NCI-H774 (cell line): ENCODE results near the gene CNST.

ENCODE experiments used
- DNase-seq: peaks from one replicate; lab custom pipeline; 2025; lab: John Stamatoyannopoulos, UW

Gene CNST, protein sequence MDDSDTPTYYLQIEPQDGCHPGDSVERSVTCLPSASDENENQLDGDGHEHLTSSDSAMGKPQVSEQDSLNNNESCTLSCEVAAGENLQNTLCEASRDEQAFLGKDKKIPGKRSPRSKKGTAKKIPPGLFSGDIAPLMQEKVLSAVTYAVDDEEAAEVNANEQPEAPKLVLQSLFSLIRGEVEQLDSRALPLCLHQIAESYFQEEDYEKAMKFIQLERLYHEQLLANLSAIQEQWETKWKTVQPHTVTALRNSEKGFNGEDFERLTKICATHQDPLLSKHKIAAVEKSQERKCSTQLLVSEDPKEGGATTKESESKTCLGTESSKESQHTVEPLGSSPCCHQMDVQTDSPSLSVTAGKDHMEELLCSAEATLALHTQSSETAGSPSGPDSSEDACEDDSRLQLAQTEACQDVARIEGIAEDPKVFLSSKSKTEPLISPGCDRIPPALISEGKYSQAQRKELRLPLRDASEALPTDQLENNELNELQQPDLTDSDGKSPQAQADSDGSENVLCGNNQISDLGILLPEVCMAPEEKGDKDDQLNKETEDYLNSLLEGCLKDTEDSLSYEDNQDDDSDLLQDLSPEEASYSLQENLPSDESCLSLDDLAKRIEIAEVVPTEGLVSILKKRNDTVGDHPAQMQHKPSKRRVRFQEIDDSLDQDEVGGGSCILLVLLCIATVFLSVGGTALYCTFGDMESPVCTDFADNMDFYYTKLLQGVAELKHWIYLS

DNA sequence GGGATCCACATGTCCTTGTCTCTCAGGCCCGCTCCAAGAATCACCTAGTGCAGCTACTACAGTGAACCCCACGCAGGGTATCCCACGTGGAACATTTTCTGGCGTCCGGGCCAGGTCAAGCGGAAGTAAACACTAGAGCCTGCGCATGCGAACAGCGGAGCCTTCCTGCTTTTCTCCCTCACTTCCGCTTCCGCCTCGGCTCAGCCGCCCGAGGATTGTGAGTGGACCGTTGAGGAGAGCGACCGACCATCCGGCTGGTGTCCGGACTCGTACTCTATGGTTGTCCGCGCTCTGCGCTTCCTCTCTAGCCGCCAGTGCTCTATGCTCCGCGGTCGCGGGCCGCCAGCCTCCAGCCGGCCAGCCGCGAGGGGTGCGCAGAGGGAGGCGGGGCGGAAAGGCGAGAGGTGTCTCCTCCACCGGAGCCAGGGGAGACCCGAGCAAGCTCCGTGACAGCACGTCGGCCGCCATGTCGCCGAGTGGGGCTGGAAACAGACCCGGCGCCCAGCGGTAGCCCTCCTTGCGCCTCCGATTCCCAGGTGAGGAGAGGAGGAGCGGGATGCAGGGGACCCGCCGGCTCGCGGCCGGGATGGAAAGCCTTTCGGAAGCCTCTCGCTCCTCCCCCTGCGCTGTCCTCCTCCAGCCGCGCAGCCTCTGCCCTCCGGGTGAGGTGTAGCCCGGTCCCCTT, at the start of gene CNST, which contains the start of gene TFB2M:
Gene CNST, plus strand, starts transcription at position 329 of the 685 bp plus-strand sequence. CDS start 25,107 bp downstream, outside the sequence.
Gene TFB2M, minus strand, starts transcription at position 134 of the 685 bp plus-strand sequence. Its CDS starts 123 bp downstream, at position 11.
- DNase-seq = peak; percentile 99

DNA sequence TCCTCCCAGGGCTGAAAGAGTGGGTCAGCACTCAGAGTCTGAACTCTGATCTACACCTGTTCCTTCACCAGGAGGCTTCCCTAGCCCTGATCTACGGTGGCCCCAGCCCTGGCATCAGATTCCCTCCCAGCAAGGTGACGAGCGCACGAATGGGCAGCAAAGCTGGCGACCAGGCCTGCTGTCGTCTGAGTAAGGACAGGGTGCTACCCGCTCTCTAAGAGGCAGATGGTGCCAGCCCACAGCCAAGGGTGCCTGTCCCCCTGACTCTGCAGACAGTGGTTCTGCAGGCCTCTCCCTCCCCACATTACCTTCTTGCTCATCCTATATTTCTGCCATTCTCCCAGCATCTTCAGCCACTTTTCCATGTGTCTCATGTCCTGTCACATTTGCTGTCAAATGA, 48.9 kb upstream of the CNST start:
- no peak for DNase-seq

DNA sequence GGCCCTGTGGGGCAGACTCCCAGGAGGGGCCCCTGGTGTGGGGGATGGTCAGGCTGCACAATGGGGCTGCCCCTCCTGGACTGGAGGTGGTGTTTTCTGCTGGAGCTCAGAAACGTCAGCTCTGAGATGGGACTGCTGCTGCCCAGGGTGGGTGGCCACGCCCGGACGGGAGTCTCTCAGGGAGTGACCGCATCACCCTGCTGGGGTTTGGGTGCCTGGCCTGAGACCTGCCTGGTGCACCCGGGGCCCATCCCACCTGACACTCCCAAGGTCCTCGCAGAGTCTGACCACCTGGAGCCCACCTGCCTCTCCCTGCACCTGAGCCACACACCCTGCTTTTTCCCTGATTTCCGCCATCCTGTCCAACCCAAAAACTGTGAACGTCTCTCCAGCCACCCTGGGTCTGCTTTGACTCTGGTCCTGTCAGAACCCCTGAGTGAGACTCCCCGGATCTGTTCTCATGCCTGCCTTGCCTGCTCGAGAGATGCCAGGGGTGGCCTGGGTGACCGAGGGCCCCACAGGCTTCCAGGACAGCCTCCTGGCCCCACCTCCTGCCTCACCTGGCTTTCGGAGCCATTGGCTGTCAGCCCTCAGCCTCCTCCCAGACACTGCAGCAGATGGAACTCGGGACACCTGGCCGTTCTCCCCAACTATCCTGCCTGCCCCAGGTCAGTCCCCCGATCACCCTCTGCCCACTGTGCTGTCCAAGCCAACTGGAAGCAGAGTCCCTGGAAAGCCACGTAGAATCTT, 47.6 kb upstream of the CNST start:
- no peak for DNase-seq

DNA sequence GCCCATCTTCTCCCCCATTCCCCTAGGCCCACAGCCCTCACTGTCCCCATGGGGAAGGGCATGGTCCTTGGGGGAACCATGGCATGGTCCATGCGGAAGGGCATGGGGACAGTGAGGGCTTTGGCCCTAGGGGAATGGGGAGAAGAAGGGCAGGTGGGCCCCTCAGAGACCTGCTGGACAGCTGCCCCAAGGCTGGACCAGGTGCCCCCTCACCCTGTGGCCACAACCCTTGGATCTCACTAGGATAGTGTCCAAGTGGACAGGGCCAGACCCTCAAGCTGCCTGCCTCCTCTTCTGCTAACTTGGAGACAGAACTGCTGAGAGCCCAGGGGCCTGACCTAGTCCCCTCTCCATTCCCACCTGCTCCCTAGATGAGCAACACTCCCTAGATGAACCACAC, 46.7 kb upstream of the CNST start:
- no peak for DNase-seq

DNA sequence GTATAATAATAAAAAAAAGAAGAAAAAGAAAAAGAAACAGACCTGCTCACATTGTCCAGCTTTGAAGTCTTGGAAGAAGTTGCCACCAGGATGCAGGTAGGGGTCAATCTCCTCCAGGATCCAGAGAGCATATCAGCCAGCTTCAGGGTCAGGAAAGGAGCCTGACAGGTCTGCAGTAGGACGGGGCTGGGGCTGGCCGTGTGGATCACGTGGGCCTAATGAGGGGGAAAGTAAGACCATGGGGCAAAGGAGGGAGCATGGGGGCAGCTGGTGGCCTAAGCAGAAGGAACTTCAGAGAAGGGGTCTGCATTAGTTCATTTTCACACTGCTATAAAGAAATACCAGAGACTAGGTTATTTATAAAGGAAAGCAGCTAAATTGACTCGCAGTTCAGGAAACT, 39.9 kb upstream of the CNST start:
- no peak for DNase-seq

DNA sequence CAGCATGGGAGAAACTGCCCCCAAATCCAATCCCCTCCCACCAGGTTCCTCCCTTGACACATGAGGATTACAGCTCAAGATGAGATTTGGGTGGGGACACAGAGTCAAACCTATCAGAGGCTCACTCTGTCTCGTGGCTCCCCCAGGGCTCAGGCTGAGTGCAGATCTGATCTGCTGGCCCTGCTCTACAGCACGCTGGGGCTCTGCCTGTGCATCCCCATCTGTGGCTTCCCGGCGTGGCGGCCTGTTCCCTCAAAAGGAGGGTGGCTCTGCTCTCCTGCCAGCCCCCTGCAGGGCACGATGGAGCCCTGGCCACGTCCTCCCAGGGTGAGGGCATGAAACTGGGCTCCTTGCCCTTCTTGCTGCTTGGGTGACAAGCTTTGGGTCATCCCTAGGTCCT, 39.3 kb upstream of the CNST start:
- no peak for DNase-seq

DNA sequence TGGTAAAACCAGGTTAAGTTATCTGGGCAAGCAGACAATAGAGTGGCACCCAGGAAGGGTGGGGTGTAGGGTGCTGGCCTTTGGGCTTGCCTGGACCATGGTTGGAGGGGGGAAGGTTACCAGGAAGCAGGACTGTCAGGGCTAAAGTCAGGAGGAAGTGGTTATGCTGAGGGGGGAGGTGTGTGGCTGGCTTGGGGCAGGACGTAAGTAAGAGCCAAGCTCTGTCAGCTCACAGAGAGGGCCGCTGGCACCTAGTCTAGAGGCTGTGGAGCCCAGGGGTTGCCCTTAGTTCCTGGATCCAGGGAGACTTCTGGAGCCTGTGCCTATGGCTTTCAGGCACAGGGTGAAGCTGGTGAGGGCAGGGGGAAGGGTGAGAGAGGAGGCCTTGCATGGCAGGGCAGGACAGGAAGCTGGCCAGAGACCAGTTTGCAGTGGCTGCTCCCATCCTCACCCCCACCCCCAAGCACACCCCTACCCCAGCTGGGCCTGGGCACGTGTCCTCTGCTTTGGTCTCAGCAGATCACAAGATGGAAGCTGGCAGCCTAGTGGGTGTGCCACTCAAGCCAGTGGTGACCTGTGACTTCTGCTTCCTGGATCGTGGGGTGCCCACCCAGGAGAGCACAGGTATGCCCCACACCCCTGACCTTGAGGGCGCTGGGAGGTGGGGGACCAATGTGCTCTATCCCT, 38.7 kb upstream of the CNST start:
- no peak for DNase-seq

DNA sequence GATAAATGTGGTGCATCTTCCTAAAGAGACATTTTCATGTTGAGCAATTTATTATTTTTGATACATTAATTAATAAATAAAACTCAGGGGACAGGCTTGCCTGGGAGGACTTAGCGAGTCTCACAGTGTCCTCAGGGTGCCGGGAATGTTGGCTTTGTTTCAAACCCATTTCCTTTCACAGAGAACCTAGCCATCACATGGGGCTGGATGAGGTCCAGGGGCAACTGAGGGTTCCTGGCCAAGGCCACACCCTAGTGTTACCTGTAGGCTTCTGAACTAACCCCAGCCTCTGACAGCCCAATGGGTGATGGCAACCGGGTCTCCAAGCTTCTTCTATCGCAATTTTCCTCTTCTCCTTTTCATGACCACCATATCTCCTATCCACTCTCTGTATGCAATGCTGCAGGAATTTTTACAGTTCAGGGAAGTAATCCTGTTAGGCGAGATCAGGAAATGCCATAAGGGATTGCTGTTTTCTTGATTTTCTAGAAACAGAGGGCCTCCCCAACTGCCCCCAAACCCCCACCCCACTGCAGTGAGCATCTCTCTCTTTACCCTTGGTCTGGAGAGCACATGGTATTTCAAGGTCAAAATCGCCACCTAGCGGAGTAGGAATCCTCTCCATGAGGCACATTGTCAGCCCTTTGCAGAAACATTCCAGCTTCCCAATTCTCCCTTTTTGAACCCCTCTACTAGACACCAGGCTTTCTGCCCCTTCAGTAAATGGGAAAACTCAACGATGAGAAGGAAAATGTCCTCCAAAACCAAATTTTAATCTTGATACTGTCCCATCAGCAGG, 37.1 kb upstream of the CNST start:
- no peak for DNase-seq

DNA sequence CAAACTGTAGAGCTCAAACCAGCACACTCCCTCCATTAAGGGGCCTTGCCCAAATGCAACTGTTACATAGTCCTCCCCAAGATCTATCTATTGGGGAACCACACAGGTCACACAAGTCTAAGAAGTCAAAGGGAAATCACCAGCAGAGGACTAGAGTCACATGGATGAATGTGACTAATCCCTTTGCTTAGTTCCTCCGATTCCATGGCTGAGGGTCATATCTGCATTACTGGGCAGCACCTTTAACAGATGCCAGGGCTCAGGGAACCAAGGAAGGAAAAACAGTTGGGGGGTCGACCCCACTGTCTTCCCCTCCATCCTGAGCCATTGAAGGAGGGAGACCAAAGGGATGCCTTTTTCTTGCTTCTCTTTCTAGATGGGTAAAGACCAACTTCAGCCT, 35.8 kb upstream of the CNST start:
- DNase-seq = no peak

DNA sequence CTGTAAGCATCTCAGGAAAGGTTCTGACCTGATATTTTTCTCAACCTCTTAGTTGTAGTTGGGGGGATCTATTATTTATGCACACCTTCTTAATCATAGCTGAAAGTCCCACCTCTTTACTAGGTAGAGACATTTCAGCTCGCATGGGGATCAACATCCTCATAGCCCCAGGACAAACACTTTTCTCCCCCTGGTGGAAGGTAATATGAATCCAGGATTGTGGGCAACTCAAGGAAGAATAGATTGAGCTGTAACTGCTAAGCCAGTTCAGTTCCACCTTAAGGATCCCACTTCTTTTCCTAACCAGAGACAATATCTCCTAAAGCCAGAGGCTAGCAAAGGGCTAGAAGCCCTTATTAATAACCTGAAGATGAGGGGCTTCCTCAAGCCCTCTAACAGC, 33.7 kb upstream of the CNST start:
- DNase-seq = no peak

DNA sequence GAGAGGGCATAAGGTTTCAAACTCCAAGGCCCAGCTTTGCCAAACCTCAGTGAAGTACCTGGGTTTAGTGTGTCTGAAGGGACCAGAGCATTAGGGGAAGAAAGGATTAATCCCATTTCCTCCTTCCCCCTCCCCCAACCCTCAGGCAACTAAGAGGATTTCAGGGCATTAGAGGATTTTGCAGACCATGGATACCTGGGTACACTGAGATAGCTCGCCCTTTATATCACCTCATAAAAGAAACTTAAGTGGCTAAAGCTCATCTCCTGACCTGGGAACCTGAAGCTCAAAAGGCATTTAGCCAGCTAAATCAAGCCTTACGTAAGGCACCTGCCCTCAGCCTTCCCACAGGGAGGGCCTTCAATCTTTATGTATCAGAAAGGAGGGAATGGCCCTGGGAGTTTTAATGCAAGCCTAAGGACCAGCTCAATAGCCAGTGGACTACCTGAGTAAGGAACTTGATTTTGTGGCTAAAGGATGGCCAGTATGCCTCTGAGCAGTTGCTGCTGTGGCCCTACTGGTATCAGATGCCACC, 32.8 kb upstream of the CNST start:
- no peak for DNase-seq

DNA sequence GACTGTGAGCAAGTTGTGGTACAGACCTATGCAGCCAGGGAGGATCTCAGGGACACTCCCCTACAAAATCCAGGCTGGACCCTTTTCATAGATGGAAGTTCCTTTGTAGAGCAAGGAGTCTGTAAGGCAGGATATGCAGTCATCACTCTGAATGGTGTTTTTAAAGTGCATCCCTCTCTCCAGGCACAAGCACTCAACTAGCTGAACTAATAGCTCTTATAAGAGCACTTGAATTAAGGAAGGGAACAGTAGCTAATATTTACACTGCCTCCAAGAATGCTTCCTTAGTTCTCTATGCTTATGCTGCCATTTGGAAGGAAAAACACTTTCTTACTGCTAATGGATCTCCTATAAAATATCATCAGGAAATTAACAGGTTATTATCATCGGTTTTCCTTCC, 32.1 kb upstream of the CNST start:
- no peak for DNase-seq

DNA sequence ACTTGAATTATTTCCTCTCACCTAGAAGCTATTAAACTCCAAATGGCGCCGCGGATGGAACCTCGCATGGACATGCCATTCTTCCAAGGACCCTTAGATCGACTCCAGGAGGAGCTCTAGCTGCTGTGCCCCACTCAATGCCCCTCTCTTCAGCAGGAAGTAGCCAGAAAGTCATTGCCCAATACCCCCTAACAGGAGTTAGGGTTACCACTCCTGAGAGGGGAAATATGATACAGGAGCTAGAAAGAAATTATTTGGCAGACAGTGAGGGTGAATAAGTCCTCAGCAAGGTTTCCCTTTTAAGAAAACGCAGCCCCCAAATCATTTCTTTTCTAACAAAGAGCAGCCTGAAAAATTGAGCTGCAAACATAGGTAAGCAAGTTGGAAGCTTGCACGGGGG, 28.8 kb upstream of the CNST start:
- no peak for DNase-seq

DNA sequence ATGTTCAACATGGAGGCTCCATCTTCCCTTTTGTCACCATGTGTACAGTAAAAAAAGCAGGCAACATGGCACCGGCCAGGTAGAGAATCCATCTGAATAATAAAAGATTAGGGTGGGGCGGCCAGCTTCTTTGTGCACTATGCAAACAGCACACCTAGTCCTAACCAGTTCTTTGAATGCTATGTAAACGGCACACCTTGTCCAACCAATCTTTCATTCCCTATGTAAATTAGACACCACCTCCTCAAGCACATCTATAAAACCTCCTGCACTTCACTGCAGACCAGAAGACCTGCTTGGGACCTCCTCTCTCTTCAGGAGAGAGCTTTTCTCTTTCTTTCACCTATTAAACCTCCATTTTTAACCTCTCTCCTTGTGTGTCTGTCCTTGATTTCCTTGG, 28.4 kb upstream of the CNST start:
- DNase-seq = peak; percentile 6

DNA sequence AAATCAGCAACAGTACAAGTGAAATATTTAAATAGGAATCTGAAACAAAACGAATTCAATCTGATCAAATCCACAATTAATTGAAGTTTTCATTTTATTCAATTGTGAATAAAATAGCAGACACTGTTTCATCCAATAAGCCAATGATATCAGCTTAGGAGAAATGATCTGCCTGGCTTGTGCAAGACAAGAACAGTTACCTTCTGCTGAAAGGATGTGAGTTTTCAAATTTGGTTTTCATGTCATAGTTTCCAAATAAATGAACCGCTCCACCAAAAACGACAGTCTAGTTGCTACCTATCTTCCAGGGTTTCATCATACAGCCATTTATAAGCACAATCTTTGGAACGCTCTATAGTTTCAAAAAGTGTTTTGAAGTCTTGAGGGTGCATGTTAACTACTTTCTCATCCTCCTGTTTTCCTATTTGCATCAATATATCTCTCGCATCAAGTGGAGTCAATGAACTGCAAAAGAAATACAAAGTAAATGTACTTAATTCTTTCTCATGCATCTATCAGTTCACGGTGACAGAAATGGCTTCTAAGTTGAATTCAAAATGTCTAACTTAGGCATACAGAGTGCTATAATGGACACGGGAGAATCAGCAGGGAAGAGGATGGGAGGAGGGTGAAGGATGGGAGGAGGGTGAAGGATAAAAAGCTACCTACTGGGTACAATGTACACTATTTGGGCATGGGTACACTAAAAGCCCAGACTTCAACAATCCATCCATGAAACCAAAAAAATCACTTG, 25.3 kb upstream of the CNST start:
- no peak for DNase-seq

DNA sequence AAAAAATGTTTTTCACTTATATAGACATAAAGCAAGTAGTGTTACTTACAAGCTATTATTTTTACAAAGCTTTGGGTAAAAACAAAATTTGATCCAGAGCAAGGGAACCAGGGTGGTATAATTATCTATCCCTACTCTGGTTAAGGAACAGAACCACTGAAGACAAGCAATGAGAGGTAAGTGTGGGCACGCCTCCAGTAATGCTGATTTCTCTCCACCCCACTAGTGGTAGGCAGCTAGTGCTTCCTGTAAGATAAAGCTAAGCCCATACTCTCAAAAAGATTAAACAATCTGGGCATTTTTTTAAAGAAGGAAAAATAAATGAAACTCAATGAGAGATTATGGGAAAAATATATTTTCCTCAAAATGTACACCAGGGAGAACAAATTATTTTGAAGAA, 22.3 kb upstream of the CNST start:
- no peak for DNase-seq

DNA sequence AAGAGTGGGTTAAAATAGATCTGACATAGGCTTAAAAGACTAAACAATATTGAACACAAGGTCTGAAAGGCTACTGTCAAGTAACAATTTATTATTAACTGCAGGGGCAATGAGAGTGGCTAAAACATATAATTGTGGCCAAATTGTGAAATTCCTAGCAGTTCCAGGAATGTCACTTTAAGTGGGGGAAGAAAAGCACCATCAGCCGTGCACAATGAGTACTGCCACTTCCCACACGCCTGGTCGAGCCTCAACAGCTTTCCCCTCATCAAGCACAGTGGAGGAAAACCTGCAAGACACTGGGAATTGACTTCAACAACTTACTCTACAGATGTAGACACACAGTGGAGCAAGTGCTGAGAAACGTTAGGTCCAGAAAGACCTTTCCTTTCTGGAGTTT, 16.6 kb upstream of the CNST start:
- no peak for DNase-seq

DNA sequence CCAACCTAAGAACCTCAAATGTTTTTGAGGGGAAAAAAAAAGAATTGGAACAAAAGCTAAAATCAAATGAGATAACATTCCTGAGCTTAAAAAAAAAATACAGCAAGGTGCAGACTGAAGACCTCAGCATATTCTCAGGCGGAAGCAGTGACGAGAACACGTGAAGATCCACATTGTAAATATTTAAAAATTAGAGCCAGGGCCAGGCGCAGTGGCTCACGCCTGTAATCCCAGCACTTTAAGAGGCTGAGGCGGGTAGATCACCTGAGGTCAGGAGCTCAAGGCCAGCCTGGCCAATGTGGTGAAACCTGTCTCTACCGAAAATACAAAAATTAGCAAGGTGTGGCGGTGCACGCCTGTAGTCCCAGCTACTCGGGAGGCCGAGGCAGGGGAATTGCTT, 15.9 kb upstream of the CNST start:
- no peak for DNase-seq

DNA sequence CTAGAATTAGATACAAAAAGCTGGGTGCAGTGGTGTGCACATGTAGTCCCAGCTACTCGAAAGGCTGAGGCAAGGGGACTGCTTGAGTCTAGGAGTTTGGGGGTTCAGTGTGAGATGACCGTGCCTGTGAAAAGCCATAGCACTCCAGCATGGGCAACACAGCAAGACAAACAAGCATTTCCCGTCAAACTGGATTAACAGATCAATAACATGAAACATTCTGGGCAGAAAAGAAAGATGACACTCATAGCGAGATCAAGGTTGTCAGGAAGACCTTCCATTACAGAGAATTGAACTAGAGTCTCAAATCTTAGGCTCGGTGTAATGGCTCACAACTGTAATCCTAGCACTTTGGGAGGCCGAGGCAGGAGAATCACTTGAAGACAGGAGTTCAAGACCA, 14.1 kb upstream of the CNST start:
- no peak for DNase-seq

DNA sequence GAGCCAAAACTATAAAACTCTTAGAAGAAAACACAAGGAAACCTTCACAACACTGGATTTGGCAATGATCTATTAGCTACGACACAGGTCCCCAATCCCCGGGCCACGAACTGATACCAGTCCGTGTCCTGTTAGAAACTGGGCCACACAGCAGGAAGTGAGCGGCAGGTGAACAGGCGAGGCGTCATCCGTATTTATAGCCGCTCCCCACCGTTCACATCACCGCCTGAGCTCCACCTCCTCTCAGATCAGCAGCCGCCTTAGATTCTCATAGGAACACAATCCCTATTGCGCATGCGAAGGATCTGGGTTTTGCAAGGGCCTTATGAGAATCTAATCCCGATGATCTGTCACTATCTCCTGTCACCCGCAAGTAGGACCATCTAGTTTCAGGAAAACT, 12.1 kb upstream of the CNST start:
- DNase-seq = no peak
